Activated T-helper 1 cell treated with anti-CD3 and anti-CD28 coated beads, Interleukin-12 subunit alpha, Interleukin-12 subunit beta, Interleukin-2, Interleukin-4 antibody, amounts not matched to agents 30 ng/mL and 10 ng/mL and 1 ng/mL, durations not matched to agents 14 hours and 24 hours and 36 hours (primary cell): Measurements from ENCODE around the gene NELL1. TPM values are rescaled to one million over a fixed set of nuclear protein-coding genes. Genes with fewer than 3 reads are reported as not detected.

Experiments used
- DNase-seq: peaks from one replicate; pipeline ENCODE4 v3.0.0; 2021; ENCODE audit warnings: low spot score
- H3K27ac Mint-ChIP-seq: one replicate; pipeline ENCODE4 v1.8.0; 2021; ENCODE audit warnings: mild to moderate bottlenecking, mixed read lengths
- H3K27me3 Mint-ChIP-seq: one replicate; pipeline ENCODE4 v1.8.0; 2022; ENCODE audit warnings: mild to moderate bottlenecking, moderate library complexity, mixed read lengths; ENCODE audit not compliant: insufficient read depth
- H3K36me3 Mint-ChIP-seq: one replicate; pipeline ENCODE4 v1.8.0; 2021; ENCODE audit warnings: low read depth, mixed read lengths
- H3K4me1 Mint-ChIP-seq: one replicate; pipeline ENCODE4 v1.8.0; 2021; ENCODE audit warnings: low read depth, mixed read lengths
- H3K4me3 Mint-ChIP-seq: one replicate; pipeline ENCODE4 v1.8.0; 2021; ENCODE audit warnings: mild to moderate bottlenecking, moderate library complexity, mixed read lengths
- H3K9me3 Mint-ChIP-seq: one replicate; pipeline ENCODE4 v1.8.0; 2021; ENCODE audit warnings: mixed read lengths
- intact Hi-C: fragments of 100-400 bp; cut with micrococcal nuclease; formaldehyde crosslinking; loops from one replicate; pipeline ENCODE4 v1.15.1; 2024
- total RNA-seq: library from RNA; stranded (reverse); gene quantifications from 2 replicates; pipeline ENCODE4 v1.2.3, GENCODE V29; 2022

NELL1 gene
- total RNA-seq, 1 donor from 2014 or later: not detected

DNA sequence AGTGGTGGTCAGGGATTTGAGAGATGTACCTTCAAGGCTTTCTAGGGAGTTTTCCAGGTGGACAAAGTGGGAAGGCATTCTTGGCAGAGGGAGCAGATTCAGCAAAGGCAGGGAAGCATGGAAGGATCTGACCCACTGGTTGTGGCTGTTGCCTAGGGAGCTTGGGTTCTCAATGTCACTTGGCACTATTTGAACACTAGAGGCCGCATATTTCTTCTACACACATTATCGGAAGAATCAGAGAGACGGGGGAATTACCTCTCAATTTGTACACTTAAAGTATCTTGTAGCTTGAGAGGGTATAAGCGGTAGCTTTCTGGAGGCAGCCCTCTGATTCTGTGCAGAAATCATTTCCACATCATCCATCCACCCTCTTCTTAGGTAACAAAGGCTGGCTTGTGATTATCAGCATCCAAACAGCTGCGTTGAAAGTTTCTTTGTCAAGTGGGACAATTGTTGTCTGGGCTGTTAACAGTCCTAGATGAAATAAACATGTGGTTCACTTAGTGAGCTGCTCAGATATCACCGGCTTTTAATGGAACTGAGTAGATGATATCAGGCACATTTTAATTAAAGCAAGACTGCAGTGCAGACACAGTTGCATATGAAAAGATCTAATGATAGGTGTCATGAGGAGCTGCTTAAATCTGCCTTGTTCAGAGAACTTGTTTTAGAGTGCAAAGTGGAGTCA, 2.6 kb downstream of the NELL1 start:
- Mint-ChIP-seq H3K27ac (no peak overlapping the region), H3K36me3 (peaks cover 3% of the 10 kb centered on the region), H3K4me1 (no peaks in the 10 kb centered on the region), H3K9me3 (no peaks in the 10 kb centered on the region), H3K4me3 (no peak overlapping the region), H3K27me3 (peaks cover 53% of the 10 kb centered on the region)
- DNase-seq: no peak
- intact Hi-C loops: loop anchor here (1.0 to 5.0 kb wide), 4 partner anchors 23 to 544 kb away; partner anchors contain the start of gene DBX1

- Mint-ChIP-seq H3K27ac (no peak overlapping the region), H3K36me3 (peaks cover 3% of the 10 kb centered on the region), H3K4me1 (no peaks in the 10 kb centered on the region), H3K9me3 (no peaks in the 10 kb centered on the region), H3K4me3 (no peak overlapping the region), H3K27me3 (peaks cover 48% of the 10 kb centered on the region)
- no peak for DNase-seq
- intact Hi-C loops: loop anchor here (1.0 to 5.0 kb wide), 4 partner anchors 24 to 544 kb away; partner anchors contain the start of gene DBX1
These were observed 3.2 kb downstream of the NELL1 start for GRCh38 chr11:20672575-20672974.

GRCh38 chr11:20676658-20677057, 7.3 kb downstream of the NELL1 start:
- Mint-ChIP-seq H3K4me3 (no peak overlapping the region), H3K4me1 (no peaks in the 10 kb centered on the region), H3K27ac (no peak overlapping the region), H3K27me3 (peaks cover 14% of the 10 kb centered on the region), H3K9me3 (no peaks in the 10 kb centered on the region), H3K36me3 (no peaks in the 10 kb centered on the region)
- intact Hi-C loops: no loop called here
- no peak for DNase-seq

DNA sequence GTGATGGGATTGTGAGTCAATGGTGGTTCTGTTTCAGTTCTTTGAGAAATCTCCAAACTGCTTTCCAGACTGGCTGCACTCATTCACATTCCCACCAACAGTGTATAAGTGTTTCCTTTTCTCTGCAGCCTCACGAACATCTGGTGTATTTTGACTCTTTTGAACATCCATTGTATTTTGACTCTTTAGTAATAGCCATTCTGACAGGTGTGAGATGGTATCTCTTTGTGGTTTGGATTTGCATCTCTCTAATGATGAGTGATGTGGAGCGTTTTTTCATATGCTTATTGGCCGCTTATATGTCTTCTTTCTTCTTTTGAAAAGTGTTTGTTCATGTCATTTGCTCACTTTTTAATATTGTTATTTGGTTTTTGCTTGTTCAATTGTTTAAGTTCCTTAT, 19.4 kb downstream of the NELL1 start:
- Mint-ChIP-seq H3K9me3 (peaks cover under 1% of the 10 kb centered on the region), H3K36me3 (no peaks in the 10 kb centered on the region), H3K4me1 (no peaks in the 10 kb centered on the region), H3K27ac (no peak overlapping the region), H3K4me3 (no peak overlapping the region), H3K27me3 (no peaks in the 10 kb centered on the region)
- no peak for DNase-seq
- intact Hi-C loops: no loop called here

GRCh38 chr11:20707876-20708275, 38.5 kb downstream of the NELL1 start:
- H3K4me3 Mint-ChIP-seq: no peak overlapping the region
- no peaks in the 10 kb centered on the region for H3K27me3 Mint-ChIP-seq
- DNase-seq: no peak
- H3K36me3 Mint-ChIP-seq: no peaks in the 10 kb centered on the region
- no peak overlapping the region for H3K27ac Mint-ChIP-seq
- no peaks in the 10 kb centered on the region for H3K4me1 Mint-ChIP-seq
- intact Hi-C loops: no loop called here
- peaks cover 5% of the 10 kb centered on the region for H3K9me3 Mint-ChIP-seq

GRCh38 chr11:20712912-20713311, 43.5 kb downstream of the NELL1 start:
- Mint-ChIP-seq H3K9me3 (no peaks in the 10 kb centered on the region), H3K27me3 (no peaks in the 10 kb centered on the region), H3K4me3 (no peak overlapping the region), H3K36me3 (no peaks in the 10 kb centered on the region), H3K27ac (no peak overlapping the region), H3K4me1 (no peaks in the 10 kb centered on the region)
- intact Hi-C loops: no loop called here
- DNase-seq: no peak

- intact Hi-C loops: no loop called here
- no peaks in the 10 kb centered on the region for H3K27me3 Mint-ChIP-seq
These were observed 46.1 kb downstream of the NELL1 start for GRCh38 chr11:20715464-20715863.

GRCh38 chr11:20715931-20716330, 46.5 kb downstream of the NELL1 start:
- Mint-ChIP-seq H3K9me3 (no peaks in the 10 kb centered on the region), H3K27ac (no peak overlapping the region), H3K4me1 (no peaks in the 10 kb centered on the region), H3K36me3 (no peaks in the 10 kb centered on the region), H3K4me3 (no peak overlapping the region), H3K27me3 (no peaks in the 10 kb centered on the region)
- intact Hi-C loops: no loop called here
- no peak for DNase-seq

More at GRCh38 chr11:20715464-20715863, 46.1 kb downstream of the NELL1 start:
- H3K36me3 Mint-ChIP-seq: no peaks in the 10 kb centered on the region
- DNase-seq: no peak
- H3K9me3 Mint-ChIP-seq: no peaks in the 10 kb centered on the region
- no peaks in the 10 kb centered on the region for H3K4me1 Mint-ChIP-seq
- H3K27ac Mint-ChIP-seq: no peak overlapping the region
- no peak overlapping the region for H3K4me3 Mint-ChIP-seq

DNA sequence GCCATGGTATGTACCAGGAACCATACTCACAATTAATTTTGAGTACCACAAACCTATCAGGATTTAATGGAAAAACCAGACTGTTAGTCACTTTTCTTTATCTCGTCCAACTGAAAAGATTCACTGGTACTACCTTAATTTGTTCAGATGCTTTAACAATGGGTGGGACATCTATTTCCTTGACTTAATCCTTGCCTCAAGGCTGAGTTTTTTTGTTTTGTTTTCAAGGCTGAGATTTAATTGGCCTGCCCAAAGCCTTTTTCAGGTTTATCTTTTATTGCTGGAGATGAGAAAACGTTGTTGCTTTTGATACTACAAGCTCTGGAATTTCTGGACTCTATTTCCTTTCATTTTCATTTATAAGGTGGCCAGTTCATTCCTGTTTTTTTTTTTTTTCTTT, 50.4 kb downstream of the NELL1 start:
- Mint-ChIP-seq H3K9me3 (peaks cover 3% of the 10 kb centered on the region), H3K4me1 (no peaks in the 10 kb centered on the region), H3K4me3 (no peak overlapping the region), H3K27ac (no peak overlapping the region), H3K27me3 (no peaks in the 10 kb centered on the region), H3K36me3 (no peaks in the 10 kb centered on the region)
- DNase-seq: no peak
- intact Hi-C loops: no loop called here

GRCh38 chr11:20723366-20723765, 54.0 kb downstream of the NELL1 start:
- no peaks in the 10 kb centered on the region for H3K4me1 Mint-ChIP-seq
- no peak for DNase-seq
- H3K27me3 Mint-ChIP-seq: no peaks in the 10 kb centered on the region
- H3K36me3 Mint-ChIP-seq: no peaks in the 10 kb centered on the region
- intact Hi-C loops: no loop called here
- no peak overlapping the region for H3K27ac Mint-ChIP-seq
- H3K9me3 Mint-ChIP-seq: peaks cover 7% of the 10 kb centered on the region
- no peak overlapping the region for H3K4me3 Mint-ChIP-seq

- Mint-ChIP-seq H3K4me3 (no peak overlapping the region), H3K9me3 (peaks cover 5% of the 10 kb centered on the region), H3K36me3 (no peaks in the 10 kb centered on the region), H3K4me1 (no peaks in the 10 kb centered on the region), H3K27me3 (no peaks in the 10 kb centered on the region), H3K27ac (no peak overlapping the region)
- intact Hi-C loops: no loop called here
- no peak for DNase-seq
These were observed 60.3 kb downstream of the NELL1 start for GRCh38 chr11:20729597-20730105.

DNA sequence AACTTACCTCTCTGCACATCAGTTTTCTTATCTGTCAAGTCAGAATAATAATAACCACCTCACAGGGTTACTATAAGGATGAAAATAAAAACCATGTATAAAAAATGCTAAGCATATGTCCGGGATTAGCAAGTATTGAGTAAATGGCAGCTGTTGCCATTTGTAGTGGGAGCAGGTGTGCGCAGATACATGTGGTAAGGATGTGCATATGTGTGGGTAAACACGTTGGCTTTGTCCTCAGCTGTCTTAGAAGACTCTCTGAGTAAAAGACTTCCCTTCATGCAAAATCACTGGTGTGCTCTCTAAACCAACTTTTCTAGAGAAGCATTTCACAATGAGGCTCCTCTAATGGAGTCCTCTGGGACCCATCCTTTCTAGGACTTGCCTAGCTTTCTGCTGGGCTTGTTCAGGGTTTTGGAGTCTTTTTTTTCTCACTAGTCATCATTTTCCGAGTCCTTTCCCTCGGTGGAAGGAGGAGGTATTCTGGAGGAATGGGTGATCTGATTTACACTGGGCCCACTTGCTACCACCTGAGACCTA, 62.4 kb downstream of the NELL1 start:
- intact Hi-C loops: no loop called here
- H3K27ac Mint-ChIP-seq: no peak overlapping the region

DNA sequence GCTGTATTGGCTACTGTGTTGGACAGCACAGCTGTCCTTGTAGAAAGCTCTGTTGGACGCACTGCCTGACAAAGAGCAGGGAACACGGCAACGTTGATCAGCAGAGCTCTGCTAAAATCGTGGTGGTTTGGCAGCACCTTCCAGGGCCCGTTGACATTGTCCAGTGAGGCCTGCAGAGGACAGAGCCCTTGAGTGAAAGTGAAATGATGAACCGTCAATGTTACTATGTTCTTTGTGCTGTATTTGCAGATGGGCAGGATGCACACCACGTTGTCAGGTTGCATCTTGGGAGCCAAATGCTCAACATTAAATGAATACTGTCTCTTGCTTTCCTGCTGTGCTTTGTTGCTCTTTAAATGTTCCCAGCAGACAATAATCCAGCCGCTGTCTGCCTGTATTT, 69.7 kb downstream of the NELL1 start:
- DNase-seq: no peak
- intact Hi-C loops: no loop called here
- H3K27ac Mint-ChIP-seq: no peak overlapping the region
- no peaks in the 10 kb centered on the region for H3K27me3 Mint-ChIP-seq
- H3K36me3 Mint-ChIP-seq: no peaks in the 10 kb centered on the region
- no peak overlapping the region for H3K4me3 Mint-ChIP-seq
- no peaks in the 10 kb centered on the region for H3K9me3 Mint-ChIP-seq
- H3K4me1 Mint-ChIP-seq: no peaks in the 10 kb centered on the region

More for the DNA sequence above, 62.4 kb downstream of the NELL1 start:
- H3K4me1 Mint-ChIP-seq: no peaks in the 10 kb centered on the region
- no peak overlapping the region for H3K4me3 Mint-ChIP-seq
- H3K27me3 Mint-ChIP-seq: no peaks in the 10 kb centered on the region
- no peaks in the 10 kb centered on the region for H3K36me3 Mint-ChIP-seq
- no peaks in the 10 kb centered on the region for H3K9me3 Mint-ChIP-seq
- no peak for DNase-seq
